HEK293 (cell line): ENCODE data around the gene MOB1B.

ENCODE experiments used
- GLI2 ChIP-seq: fragments of 450-650 bp; formaldehyde crosslinking; IDR thresholded peaks from 2 replicates; pipeline ENCODE4; 2017; ENCODE audit warnings: missing biosample characterization, missing genetic modification characterization, low read depth, borderline replicate concordance
- HOXD13 ChIP-seq: sonication (generic); formaldehyde crosslinking; IDR thresholded peaks from 2 replicates; pipeline ENCODE4 v1.8.0; 2022; ENCODE audit warnings: missing genetic modification reagents, borderline replicate concordance
- KLF7 ChIP-seq: fragments of 450-650 bp; formaldehyde crosslinking; IDR thresholded peaks from 2 replicates; pipeline ENCODE4 v1.5.1; 2016; ENCODE audit warnings: missing biosample characterization, missing genetic modification characterization, borderline replicate concordance
- YY2 ChIP-seq: fragments of 450-650 bp; formaldehyde crosslinking; IDR thresholded peaks from 2 replicates; pipeline ENCODE4 v1.5.1; 2016; ENCODE audit warnings: missing biosample characterization, missing genetic modification characterization
- ZBTB8A ChIP-seq: fragments of 450-650 bp; formaldehyde crosslinking; IDR thresholded peaks from 2 replicates; pipeline ENCODE4 v1.5.1; 2016; ENCODE audit warnings: missing biosample characterization, missing genetic modification characterization
- ZNF169 ChIP-seq: fragments of 450-650 bp; formaldehyde crosslinking; IDR thresholded peaks from 2 replicates; pipeline ENCODE4 v1.5.1; 2016; ENCODE audit warnings: missing biosample characterization, missing genetic modification characterization
- ZNF184 ChIP-seq: fragments of 450-650 bp; IDR thresholded peaks from 2 replicates; pipeline ENCODE4 v1.5.1; 2018; ENCODE audit warnings: missing biosample characterization, mild to moderate bottlenecking, missing genetic modification characterization
- ZNF335 ChIP-seq: fragments of 450-650 bp; formaldehyde crosslinking; conservative IDR thresholded peaks from 2 replicates; pipeline ENCODE4 v1.5.1; 2016; ENCODE audit warnings: missing biosample characterization, missing genetic modification characterization
- ZNF544 ChIP-seq: fragments of 450-650 bp; formaldehyde crosslinking; IDR thresholded peaks from 2 replicates; pipeline ENCODE4 v1.5.0; 2017; ENCODE audit warnings: missing biosample characterization, missing genetic modification characterization
- ZNF600 ChIP-seq: fragments of 450-650 bp; formaldehyde crosslinking; IDR thresholded peaks from 2 replicates; pipeline ENCODE4 v1.5.1; 2016; ENCODE audit warnings: missing biosample characterization, missing genetic modification characterization
- ZNF624 ChIP-seq: fragments of 450-650 bp; formaldehyde crosslinking; IDR thresholded peaks from 2 replicates; pipeline ENCODE4 v1.5.1; 2017; ENCODE audit warnings: missing biosample characterization, missing genetic modification characterization
- ZNF776 ChIP-seq: fragments of 450-650 bp; formaldehyde crosslinking; IDR thresholded peaks from 2 replicates; pipeline ENCODE4 v1.5.0; 2017; ENCODE audit warnings: missing biosample characterization, missing genetic modification characterization, borderline replicate concordance
- ZNF777 ChIP-seq: fragments of 450-650 bp; formaldehyde crosslinking; IDR thresholded peaks from 2 replicates; pipeline ENCODE4 v1.5.1; 2017; ENCODE audit warnings: missing biosample characterization, missing genetic modification characterization, borderline replicate concordance
- ZNF837 ChIP-seq: fragments of 450-650 bp; formaldehyde crosslinking; IDR thresholded peaks from 2 replicates; pipeline ENCODE4 v1.5.1; 2016; ENCODE audit warnings: missing biosample characterization, missing genetic modification characterization
- ZXDB ChIP-seq: fragments of 450-650 bp; formaldehyde crosslinking; IDR thresholded peaks from 2 replicates; pipeline ENCODE4 v1.5.1; 2016; ENCODE audit warnings: missing biosample characterization, missing genetic modification characterization
- TF ChIP-seq, protein P1 (sequence below): fragments of 450-650 bp; formaldehyde crosslinking; conservative IDR thresholded peaks from 2 replicates; pipeline ENCODE4 v1.5.1; 2016; ENCODE audit warnings: low read depth, missing biosample characterization, missing genetic modification characterization
- TF ChIP-seq, protein P2 (sequence below): fragments of 450-650 bp; formaldehyde crosslinking; IDR thresholded peaks from 2 replicates; pipeline ENCODE4 v1.5.1; 2017; ENCODE audit warnings: missing biosample characterization, missing genetic modification characterization
- TF ChIP-seq, protein P3 (sequence below): fragments of 450-650 bp; formaldehyde crosslinking; IDR thresholded peaks from 2 replicates; pipeline ENCODE4 v1.5.1; 2016; ENCODE audit warnings: missing biosample characterization, missing genetic modification characterization
- TF ChIP-seq, protein P4 (sequence below): fragments of 450-650 bp; formaldehyde crosslinking; IDR thresholded peaks from 2 replicates; pipeline ENCODE4 v1.5.1; 2016; ENCODE audit warnings: missing biosample characterization, missing genetic modification characterization
- TF ChIP-seq, protein P5 (sequence below): fragments of 450-650 bp; formaldehyde crosslinking; IDR thresholded peaks from 2 replicates; pipeline ENCODE4 v1.5.1; 2017; ENCODE audit warnings: missing biosample characterization, mild to moderate bottlenecking, missing genetic modification characterization, moderate library complexity
- TF ChIP-seq, protein P6 (sequence below): fragments of 450-650 bp; formaldehyde crosslinking; IDR thresholded peaks from 2 replicates; pipeline ENCODE4 v1.5.1; 2016; ENCODE audit warnings: missing biosample characterization, missing genetic modification characterization
- TF ChIP-seq, protein P7 (sequence below): fragments of 450-650 bp; formaldehyde crosslinking; IDR thresholded peaks from 2 replicates; pipeline ENCODE4 v1.5.1; 2016; ENCODE audit warnings: missing biosample characterization, missing genetic modification characterization
- TF ChIP-seq, protein P8 (sequence below): fragments of 450-650 bp; formaldehyde crosslinking; IDR thresholded peaks from 2 replicates; pipeline ENCODE4 v1.5.1; 2016; ENCODE audit warnings: missing biosample characterization, missing genetic modification characterization

The MOB1B gene

DNA sequence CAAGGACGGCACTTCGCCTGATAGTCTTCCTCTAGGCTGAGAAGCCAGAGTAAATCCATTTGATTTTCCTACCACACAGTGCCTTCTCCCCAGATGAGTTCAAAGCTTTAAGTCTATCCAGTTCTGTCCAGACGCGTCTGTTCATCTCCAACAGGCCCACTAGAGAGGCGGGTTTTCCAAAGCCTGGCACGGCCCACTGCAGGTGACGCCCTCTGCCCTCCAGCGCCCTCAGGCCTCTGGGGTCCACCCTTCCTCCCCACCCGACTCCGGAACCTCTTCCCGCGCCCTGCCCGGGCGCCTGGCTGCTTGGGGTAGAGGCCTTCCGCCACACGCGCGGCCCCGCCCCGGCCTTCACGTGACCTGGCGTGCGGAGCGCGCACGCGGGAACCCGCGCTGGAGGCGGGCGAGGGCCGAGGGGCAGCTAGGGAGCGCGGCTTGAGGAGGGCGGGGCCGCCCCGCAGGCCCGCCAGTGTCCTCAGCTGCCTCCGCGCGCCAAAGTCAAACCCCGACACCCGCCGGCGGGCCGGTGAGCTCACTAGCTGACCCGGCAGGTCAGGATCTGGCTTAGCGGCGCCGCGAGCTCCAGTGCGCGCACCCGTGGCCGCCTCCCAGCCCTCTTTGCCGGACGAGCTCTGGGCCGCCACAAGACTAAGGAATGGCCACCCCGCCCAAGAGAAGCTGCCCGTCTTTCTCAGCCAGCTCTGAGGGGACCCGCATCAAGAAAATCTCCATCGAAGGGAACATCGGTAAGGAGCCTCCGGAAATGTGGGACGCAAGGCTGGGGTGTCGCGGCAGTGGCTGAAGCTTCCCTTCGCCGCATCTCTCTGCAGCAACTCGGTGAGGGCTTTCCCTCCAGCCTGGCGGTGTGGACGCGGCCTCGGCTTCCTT, 91.3 kb downstream of the MOB1B start, which contains the start of gene DCK (continued):
- no peak for TF ChIP-seq KLF7
- TF ChIP-seq, protein P1, sequence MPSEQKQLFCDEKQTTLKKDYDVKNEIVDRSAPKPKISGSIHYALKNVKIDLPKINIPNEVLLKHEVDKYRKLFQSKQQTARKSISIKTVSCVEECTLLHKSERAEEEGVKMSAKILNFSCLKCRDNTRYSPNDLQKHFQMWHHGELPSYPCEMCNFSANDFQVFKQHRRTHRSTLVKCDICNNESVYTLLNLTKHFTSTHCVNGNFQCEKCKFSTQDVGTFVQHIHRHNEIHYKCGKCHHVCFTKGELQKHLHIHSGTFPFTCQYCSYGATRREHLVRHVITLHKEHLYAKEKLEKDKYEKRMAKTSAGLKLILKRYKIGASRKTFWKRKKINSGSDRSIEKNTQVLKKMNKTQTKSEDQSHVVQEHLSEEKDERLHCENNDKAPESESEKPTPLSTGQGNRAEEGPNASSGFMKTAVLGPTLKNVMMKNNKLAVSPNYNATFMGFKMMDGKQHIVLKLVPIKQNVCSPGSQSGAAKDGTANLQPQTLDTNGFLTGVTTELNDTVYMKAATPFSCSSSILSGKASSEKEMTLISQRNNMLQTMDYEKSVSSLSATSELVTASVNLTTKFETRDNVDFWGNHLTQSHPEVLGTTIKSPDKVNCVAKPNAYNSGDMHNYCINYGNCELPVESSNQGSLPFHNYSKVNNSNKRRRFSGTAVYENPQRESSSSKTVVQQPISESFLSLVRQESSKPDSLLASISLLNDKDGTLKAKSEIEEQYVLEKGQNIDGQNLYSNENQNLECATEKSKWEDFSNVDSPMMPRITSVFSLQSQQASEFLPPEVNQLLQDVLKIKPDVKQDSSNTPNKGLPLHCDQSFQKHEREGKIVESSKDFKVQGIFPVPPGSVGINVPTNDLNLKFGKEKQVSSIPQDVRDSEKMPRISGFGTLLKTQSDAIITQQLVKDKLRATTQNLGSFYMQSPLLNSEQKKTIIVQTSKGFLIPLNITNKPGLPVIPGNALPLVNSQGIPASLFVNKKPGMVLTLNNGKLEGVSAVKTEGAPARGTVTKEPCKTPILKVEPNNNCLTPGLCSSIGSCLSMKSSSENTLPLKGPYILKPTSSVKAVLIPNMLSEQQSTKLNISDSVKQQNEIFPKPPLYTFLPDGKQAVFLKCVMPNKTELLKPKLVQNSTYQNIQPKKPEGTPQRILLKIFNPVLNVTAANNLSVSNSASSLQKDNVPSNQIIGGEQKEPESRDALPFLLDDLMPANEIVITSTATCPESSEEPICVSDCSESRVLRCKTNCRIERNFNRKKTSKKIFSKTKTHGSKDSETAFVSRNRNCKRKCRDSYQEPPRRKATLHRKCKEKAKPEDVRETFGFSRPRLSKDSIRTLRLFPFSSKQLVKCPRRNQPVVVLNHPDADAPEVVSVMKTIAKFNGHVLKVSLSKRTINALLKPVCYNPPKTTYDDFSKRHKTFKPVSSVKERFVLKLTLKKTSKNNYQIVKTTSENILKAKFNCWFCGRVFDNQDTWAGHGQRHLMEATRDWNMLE (tag by site-specific recombination) = no peak
- TF ChIP-seq, protein P2, sequence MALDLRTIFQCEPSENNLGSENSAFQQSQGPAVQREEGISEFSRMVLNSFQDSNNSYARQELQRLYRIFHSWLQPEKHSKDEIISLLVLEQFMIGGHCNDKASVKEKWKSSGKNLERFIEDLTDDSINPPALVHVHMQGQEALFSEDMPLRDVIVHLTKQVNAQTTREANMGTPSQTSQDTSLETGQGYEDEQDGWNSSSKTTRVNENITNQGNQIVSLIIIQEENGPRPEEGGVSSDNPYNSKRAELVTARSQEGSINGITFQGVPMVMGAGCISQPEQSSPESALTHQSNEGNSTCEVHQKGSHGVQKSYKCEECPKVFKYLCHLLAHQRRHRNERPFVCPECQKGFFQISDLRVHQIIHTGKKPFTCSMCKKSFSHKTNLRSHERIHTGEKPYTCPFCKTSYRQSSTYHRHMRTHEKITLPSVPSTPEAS (tag by site-specific recombination) = no peak
- TF ChIP-seq, protein P3, sequence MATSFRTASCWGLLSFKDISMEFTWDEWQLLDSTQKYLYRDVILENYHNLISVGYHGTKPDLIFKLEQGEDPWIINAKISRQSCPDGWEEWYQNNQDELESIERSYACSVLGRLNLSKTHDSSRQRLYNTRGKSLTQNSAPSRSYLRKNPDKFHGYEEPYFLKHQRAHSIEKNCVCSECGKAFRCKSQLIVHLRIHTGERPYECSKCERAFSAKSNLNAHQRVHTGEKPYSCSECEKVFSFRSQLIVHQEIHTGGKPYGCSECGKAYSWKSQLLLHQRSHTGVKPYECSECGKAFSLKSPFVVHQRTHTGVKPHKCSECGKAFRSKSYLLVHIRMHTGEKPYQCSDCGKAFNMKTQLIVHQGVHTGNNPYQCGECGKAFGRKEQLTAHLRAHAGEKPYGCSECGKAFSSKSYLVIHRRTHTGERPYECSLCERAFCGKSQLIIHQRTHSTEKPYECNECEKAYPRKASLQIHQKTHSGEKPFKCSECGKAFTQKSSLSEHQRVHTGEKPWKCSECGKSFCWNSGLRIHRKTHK (tag by site-specific recombination) = no peak
- TF ChIP-seq ZXDB (tag by site-specific recombination) = 0 out of 2 replicates have a peak, but pooled peaks have one; percentile 13
- TF ChIP-seq, protein P4, sequence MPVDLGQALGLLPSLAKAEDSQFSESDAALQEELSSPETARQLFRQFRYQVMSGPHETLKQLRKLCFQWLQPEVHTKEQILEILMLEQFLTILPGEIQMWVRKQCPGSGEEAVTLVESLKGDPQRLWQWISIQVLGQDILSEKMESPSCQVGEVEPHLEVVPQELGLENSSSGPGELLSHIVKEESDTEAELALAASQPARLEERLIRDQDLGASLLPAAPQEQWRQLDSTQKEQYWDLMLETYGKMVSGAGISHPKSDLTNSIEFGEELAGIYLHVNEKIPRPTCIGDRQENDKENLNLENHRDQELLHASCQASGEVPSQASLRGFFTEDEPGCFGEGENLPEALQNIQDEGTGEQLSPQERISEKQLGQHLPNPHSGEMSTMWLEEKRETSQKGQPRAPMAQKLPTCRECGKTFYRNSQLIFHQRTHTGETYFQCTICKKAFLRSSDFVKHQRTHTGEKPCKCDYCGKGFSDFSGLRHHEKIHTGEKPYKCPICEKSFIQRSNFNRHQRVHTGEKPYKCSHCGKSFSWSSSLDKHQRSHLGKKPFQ (tag by site-specific recombination) = no peak
- TF ChIP-seq, protein P5, sequence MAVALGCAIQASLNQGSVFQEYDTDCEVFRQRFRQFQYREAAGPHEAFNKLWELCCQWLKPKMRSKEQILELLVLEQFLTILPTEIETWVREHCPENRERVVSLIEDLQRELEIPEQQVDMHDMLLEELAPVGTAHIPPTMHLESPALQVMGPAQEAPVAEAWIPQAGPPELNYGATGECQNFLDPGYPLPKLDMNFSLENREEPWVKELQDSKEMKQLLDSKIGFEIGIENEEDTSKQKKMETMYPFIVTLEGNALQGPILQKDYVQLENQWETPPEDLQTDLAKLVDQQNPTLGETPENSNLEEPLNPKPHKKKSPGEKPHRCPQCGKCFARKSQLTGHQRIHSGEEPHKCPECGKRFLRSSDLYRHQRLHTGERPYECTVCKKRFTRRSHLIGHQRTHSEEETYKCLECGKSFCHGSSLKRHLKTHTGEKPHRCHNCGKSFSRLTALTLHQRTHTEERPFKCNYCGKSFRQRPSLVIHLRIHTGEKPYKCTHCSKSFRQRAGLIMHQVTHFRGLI (tag by site-specific recombination) = no peak
- TF ChIP-seq GLI2 = no peak
- TF ChIP-seq, protein P6, sequence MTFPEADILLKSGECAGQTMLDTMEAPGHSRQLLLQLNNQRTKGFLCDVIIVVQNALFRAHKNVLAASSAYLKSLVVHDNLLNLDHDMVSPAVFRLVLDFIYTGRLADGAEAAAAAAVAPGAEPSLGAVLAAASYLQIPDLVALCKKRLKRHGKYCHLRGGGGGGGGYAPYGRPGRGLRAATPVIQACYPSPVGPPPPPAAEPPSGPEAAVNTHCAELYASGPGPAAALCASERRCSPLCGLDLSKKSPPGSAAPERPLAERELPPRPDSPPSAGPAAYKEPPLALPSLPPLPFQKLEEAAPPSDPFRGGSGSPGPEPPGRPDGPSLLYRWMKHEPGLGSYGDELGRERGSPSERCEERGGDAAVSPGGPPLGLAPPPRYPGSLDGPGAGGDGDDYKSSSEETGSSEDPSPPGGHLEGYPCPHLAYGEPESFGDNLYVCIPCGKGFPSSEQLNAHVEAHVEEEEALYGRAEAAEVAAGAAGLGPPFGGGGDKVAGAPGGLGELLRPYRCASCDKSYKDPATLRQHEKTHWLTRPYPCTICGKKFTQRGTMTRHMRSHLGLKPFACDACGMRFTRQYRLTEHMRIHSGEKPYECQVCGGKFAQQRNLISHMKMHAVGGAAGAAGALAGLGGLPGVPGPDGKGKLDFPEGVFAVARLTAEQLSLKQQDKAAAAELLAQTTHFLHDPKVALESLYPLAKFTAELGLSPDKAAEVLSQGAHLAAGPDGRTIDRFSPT (tag by site-specific recombination) = peak; percentile 66; the same call in 1 of the 2 replicates
- no peak for TF ChIP-seq YY2
- TF ChIP-seq ZNF777 (tag by site-specific recombination) = 0 out of 2 replicates have a peak, but pooled peaks have one; percentile 28
- no peak for TF ChIP-seq ZNF169
- TF ChIP-seq ZBTB8A (tag by site-specific recombination) = peak; percentile 95
- TF ChIP-seq ZNF837 (tag by site-specific recombination) = no peak
- TF ChIP-seq, protein P7, sequence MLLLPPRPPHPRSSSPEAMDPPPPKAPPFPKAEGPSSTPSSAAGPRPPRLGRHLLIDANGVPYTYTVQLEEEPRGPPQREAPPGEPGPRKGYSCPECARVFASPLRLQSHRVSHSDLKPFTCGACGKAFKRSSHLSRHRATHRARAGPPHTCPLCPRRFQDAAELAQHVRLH (tag by site-specific recombination) = no peak; the same call in 1 of the 2 replicates
- TF ChIP-seq ZNF624 (tag by site-specific recombination) = no peak
- TF ChIP-seq, protein P8, sequence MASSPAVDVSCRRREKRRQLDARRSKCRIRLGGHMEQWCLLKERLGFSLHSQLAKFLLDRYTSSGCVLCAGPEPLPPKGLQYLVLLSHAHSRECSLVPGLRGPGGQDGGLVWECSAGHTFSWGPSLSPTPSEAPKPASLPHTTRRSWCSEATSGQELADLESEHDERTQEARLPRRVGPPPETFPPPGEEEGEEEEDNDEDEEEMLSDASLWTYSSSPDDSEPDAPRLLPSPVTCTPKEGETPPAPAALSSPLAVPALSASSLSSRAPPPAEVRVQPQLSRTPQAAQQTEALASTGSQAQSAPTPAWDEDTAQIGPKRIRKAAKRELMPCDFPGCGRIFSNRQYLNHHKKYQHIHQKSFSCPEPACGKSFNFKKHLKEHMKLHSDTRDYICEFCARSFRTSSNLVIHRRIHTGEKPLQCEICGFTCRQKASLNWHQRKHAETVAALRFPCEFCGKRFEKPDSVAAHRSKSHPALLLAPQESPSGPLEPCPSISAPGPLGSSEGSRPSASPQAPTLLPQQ (tag by site-specific recombination) = peak; percentile 93
- no peak for TF ChIP-seq ZNF776
- TF ChIP-seq ZNF544 (tag by site-specific recombination) = no peak
- TF ChIP-seq HOXD13 (CRISPR knock-in tag) = no peak
- 0 out of 2 replicates have a peak, but pooled peaks have one; percentile 10 for TF ChIP-seq ZNF600 (tag by site-specific recombination)
- no peak for TF ChIP-seq ZNF184
- TF ChIP-seq ZNF335 (tag by site-specific recombination) = peak; percentile 77
